Panc1 (cell line): ENCODE measurements around the gene ARR3. TPM values are rescaled to one million over a fixed set of nuclear protein-coding genes. Genes with fewer than 3 reads are reported as not detected.
A peak's percentile ranks its signal among the peaks of the same experiment; 100 is the strongest.

ENCODE experiments used
- ATAC-seq: fragments of 200-7000 bp; cut with Tn5 transposase; 2 replicates; pipeline ENCODE4 v1.9.1; 2020; ENCODE audit warnings: mild to moderate bottlenecking, moderate library complexity
- BruUV-seq: library from RNA; stranded (reverse); fragments of 400-500 nt; replicated peaks from 2 replicates; lab custom pipeline; 2021; lab: Mats Ljungman, UMichigan
- CTCF ChIA-PET: fragments of 300-600 bp; sonication (Branson Sonifier 250); formaldehyde crosslinking; loops from one replicate; lab custom pipeline; 2022; ENCODE audit warnings: antibody characterized with exemption; lab: Charles Lee
- POLR2A ChIA-PET: fragments of 300-600 bp; sonication (Branson Sonifier 250); formaldehyde crosslinking; loops from one replicate; lab custom pipeline; 2022; ENCODE audit warnings: antibody characterized with exemption; lab: Charles Lee
- DNase-seq: peaks from one replicate; pipeline ENCODE4 v3.0.0-alpha.2; 2010; ENCODE audit warnings: low read depth, low spot score
- H3K27ac ChIP-seq: 2 replicates; pipeline ENCODE4 v1.5.1; 2011; ENCODE audit warnings: mild to moderate bottlenecking, low read length, inconsistent platforms
- H3K27me3 ChIP-seq: fragments of 200-500 bp; sonication (Bioruptor generic); 2 replicates; pipeline ENCODE4 v1.6.0; 2014; ENCODE audit warnings: low read length, inconsistent platforms; ENCODE audit not compliant: control insufficient read depth, insufficient read depth
- H3K36me3 ChIP-seq: fragments of 200-500 bp; sonication (Bioruptor generic); 2 replicates; pipeline ENCODE4 v1.5.1; 2014; ENCODE audit warnings: inconsistent platforms, mild to moderate bottlenecking, low read length, moderate library complexity; ENCODE audit not compliant: control insufficient read depth, insufficient read depth
- H3K4me1 ChIP-seq: 2 replicates; pipeline ENCODE4 v1.5.1; 2011; ENCODE audit warnings: inconsistent platforms, mild to moderate bottlenecking, low read length, moderate library complexity; ENCODE audit not compliant: control insufficient read depth, insufficient read depth
- H3K4me3 ChIP-seq, 2 experiments: 2 replicates each; pipeline ENCODE4 v1.5.1; 2011 to 2012; ENCODE audit warnings: low read depth in 2 of 2, low read length in 2 of 2, mild to moderate bottlenecking in 2 of 2, inconsistent platforms in 1 of 2, moderate library complexity in 1 of 2
- H3K9me3 ChIP-seq: fragments of 200-500 bp; sonication (Bioruptor generic); 2 replicates; pipeline ENCODE4 v1.5.1; 2014; ENCODE audit warnings: low read depth, mild to moderate bottlenecking, inconsistent platforms, low read length, moderate library complexity; ENCODE audit not compliant: control insufficient read depth, insufficient read depth
- CTCF ChIP-seq: fragments of 450-650 bp; IDR thresholded peaks from 2 replicates; pipeline ENCODE4 v1.5.1; 2017; ENCODE audit warnings: mild to moderate bottlenecking
- POLR2AphosphoS5 ChIP-seq: IDR thresholded peaks from 2 replicates; pipeline ENCODE4 v1.6.1; 2012; ENCODE audit warnings: mild to moderate bottlenecking, low read depth, low read length, moderate library complexity
- SIN3A ChIP-seq: IDR thresholded peaks from 2 replicates; pipeline ENCODE4 v1.6.1; 2012; ENCODE audit warnings: low read depth, mild to moderate bottlenecking, low read length, moderate library complexity, borderline replicate concordance; ENCODE audit not compliant: insufficient read depth
- TCF7L2 ChIP-seq: IDR thresholded peaks from 2 replicates; pipeline ENCODE4 v1.6.1; 2011; ENCODE audit warnings: mild to moderate bottlenecking, low read depth, low read length, inconsistent platforms
- in situ Hi-C: cut with HindIII; loops from 2 replicates; pipeline ENCODE4 v1.10.0; 2016; ENCODE audit warnings: low sequenced_read_pairs, low pct_unique_long_range_greater_than_20kb
- intact Hi-C: fragments of 100-400 bp; cut with micrococcal nuclease; formaldehyde crosslinking; loops from one replicate; pipeline ENCODE4 v1.10.0; 2022; ENCODE audit not compliant: unreplicated experiment
- total RNA-seq: library from RNA; stranded (reverse); gene quantifications from one replicate; pipeline ENCODE4 v1.2.1, GENCODE V29; 2021; ENCODE audit not compliant: unreplicated experiment
- TF ChIP-seq, protein P1 (sequence below), 2 experiments: IDR thresholded peaks; 2 replicates each; pipeline ENCODE4 v1.6.1; 2011 to 2012; ENCODE audit warnings: low read depth in 2 of 2, control low read depth in 1 of 2, low read length in 1 of 2, mild to moderate bottlenecking in 1 of 2, moderate library complexity in 1 of 2; ENCODE audit not compliant: insufficient read depth in 1 of 2

ARR3 gene
- total RNA-seq, 1 experiment from 2014 or later = not detected

DNA sequence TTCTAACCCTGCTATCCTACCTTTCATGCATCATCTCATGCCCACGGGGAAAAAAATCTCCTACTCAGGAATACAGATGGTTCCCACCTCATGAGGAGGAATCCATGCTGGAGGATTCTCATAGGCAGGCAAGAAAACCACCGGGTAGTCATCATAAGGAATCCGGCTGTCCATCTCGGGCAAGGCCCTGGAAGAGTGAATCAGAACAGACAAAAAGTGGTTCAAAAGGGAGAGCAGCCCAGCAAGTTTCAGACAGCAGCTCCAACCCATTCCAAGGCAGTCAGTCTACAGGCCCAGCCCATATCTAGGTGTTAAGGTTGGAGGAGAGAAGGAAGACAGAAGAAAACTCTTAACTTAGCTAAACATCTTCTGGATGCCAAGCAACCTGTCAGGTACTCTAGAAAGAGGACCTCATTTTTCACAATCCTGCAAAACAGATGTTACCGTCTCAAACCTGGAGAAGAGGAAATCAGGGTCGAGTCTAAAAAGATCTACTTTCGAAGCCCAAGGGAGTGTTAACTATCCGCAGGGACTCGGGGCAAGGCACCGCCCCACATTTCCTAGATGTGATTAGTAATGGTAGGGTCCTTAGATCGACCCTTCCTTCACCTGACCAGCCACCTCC, 21.1 kb downstream of the ARR3 start:
- Histone ChIP-seq H3K4me3 (peak overlapping the region; percentile 86 to 90), H3K27ac (peak overlapping the region; percentile 74), H3K9me3 (no peaks in the 10 kb centered on the region), H3K27me3 (no peaks in the 10 kb centered on the region), H3K4me1 (peaks cover 19% of the 10 kb centered on the region), H3K36me3 (peaks cover 7% of the 10 kb centered on the region; the same call in 1 of the 2 replicates)
- in situ Hi-C loops = no loop called here
- POLR2A ChIA-PET = no interaction called here
- intact Hi-C loops = no loop called here
- CTCF ChIA-PET = no interaction called here
- BruUV-seq = TSS peak; percentile 89
- ATAC-seq (no peak; the same call in 1 of the 2 replicates), DNase-seq (no peak)
- no peak for TF ChIP-seq TCF7L2
- TF ChIP-seq CTCF = no peak
- TF ChIP-seq, protein P1, sequence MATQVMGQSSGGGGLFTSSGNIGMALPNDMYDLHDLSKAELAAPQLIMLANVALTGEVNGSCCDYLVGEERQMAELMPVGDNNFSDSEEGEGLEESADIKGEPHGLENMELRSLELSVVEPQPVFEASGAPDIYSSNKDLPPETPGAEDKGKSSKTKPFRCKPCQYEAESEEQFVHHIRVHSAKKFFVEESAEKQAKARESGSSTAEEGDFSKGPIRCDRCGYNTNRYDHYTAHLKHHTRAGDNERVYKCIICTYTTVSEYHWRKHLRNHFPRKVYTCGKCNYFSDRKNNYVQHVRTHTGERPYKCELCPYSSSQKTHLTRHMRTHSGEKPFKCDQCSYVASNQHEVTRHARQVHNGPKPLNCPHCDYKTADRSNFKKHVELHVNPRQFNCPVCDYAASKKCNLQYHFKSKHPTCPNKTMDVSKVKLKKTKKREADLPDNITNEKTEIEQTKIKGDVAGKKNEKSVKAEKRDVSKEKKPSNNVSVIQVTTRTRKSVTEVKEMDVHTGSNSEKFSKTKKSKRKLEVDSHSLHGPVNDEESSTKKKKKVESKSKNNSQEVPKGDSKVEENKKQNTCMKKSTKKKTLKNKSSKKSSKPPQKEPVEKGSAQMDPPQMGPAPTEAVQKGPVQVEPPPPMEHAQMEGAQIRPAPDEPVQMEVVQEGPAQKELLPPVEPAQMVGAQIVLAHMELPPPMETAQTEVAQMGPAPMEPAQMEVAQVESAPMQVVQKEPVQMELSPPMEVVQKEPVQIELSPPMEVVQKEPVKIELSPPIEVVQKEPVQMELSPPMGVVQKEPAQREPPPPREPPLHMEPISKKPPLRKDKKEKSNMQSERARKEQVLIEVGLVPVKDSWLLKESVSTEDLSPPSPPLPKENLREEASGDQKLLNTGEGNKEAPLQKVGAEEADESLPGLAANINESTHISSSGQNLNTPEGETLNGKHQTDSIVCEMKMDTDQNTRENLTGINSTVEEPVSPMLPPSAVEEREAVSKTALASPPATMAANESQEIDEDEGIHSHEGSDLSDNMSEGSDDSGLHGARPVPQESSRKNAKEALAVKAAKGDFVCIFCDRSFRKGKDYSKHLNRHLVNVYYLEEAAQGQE (IDR thresholded peaks at IDR 0.05; ENCODE audit: insufficient read depth in 1 of 2, low read depth in 2 of 2, low read length in 1 of 2) = no peak
- TF ChIP-seq SIN3A = no peak
- no peak for TF ChIP-seq POLR2AphosphoS5

DNA sequence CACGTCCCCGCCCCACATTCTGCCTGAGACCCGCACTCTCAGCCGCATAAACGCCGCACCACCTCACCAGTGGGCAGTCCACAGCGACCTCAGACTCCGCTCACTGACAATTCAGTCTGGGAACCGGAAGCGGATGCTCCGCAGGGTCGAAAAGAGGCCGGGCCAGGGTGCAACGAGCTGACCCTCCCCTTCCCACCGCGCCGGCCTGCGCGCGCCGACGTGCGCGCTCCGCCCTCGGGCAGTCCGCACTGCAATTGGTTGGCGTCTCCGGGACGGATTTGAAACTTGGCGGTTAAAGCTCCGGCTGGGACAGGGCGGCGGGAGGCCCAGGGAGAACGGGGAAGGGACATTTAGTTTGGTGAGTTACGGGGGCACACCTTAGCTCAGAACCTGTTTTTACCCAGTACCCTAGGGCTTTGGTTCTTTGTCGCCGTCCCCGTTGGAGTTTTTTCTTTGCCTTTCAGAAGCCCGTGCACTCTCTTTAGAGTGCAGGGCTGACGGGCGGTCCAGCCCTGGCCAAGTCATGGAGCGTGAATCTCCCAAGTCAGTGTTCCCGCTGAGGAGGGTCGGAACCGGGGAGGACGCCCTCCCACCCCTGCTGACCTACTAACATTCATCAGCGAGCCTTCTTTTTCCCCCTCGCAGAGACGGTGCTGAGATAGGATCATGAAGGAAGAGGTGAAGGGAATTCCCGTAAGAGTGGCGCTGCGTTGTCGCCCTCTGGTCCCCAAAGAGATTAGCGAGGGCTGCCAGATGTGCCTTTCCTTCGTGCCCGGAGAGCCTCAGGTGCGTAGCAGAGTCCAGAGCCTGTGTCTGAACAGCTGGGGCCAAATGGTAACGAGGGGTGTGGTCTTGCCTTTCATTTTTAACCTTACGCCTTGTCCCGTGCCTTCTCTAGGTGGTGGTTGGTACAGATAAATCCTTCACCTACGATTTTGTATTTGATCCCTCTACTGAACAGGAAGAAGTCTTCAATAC, 21.9 kb downstream of the ARR3 start, which contains the start of the genes KIF4A and PDZD11:
Gene KIF4A (plus strand): TSS at position 312 of the 978 bp plus-strand sequence. CDS start 355 bp downstream, at position 667.
Gene PDZD11 (minus strand): TSS at position 135 of the 978 bp plus-strand sequence. CDS start 586 bp downstream, outside the sequence.
- H3K4me3 ChIP-seq = peak within 1 kb of the TSS; percentile 86 to 90
- intact Hi-C loops = no loop called here
- peaks cover 7% of the 10 kb centered on the region; the same call in 1 of the 2 replicates for H3K36me3 ChIP-seq
- ATAC-seq = peak; percentile 99
- peak within 1 kb of the TSS; percentile 74 for H3K27ac ChIP-seq
- no peaks in the 10 kb centered on the region for H3K27me3 ChIP-seq
- DNase-seq = peak; percentile 64
- peaks cover 19% of the 10 kb centered on the region for H3K4me1 ChIP-seq
- no peaks in the 10 kb centered on the region for H3K9me3 ChIP-seq
- CTCF ChIA-PET = no interaction called here
- POLR2A ChIA-PET = no interaction called here
- no peak for TF ChIP-seq TCF7L2
- TF ChIP-seq POLR2AphosphoS5 = peak; percentile 84
- peak; percentile 98 for TF ChIP-seq SIN3A
- TF ChIP-seq CTCF = no peak
- in situ Hi-C loops = no loop called here
- TSS peak; percentile 81 for BruUV-seq
